SK-N-MC (cell line): ENCODE measurements around the gene CDKAL1.

Experiments
- EZH2 ChIP-seq: fragments of 200-600 bp; sonication (generic); IDR thresholded peaks from one replicate; pipeline ENCODE4 v1.6.1; 2017; ENCODE audit warnings: antibody characterized with exemption
- FOXP2 ChIP-seq: optimal IDR thresholded peaks from 2 replicates; pipeline ENCODE3; 2011; ENCODE audit warnings: mild to moderate bottlenecking, moderate library complexity; ENCODE audit not compliant: insufficient read depth; ENCODE audit errors: extremely low read length, control extremely low read depth
- POLR2AphosphoS5 ChIP-seq: IDR thresholded peaks from 2 replicates; pipeline ENCODE4 v1.6.1; 2012; ENCODE audit warnings: mild to moderate bottlenecking, low read depth, low read length, borderline replicate concordance

GRCh38 chr6:21271428-21272155 is 737.3 kb downstream of the CDKAL1 start:
- TF ChIP-seq POLR2AphosphoS5 (no peak), EZH2 (no peak), FOXP2 (no peak)
